T-helper 1 cell treated with Interleukin-12 subunit alpha and Interleukin-12 subunit beta and Interleukin-4 antibody, amounts not matched to agents 30 μg/mL and 1 μg/mL, for 36 hours (primary cell): Measurements from ENCODE around the gene NADSYN1.
"Not testable (repeated sequence)": the region's sequence is repeated elsewhere in the genome, so short reads cannot be mapped to it uniquely, and the experiment has no call there.

Experiments
- H3K27ac Mint-ChIP-seq: one replicate; pipeline ENCODE4 v1.8.0; 2021; ENCODE audit warnings: mild to moderate bottlenecking, mixed read lengths
- H3K27me3 Mint-ChIP-seq: one replicate; pipeline ENCODE4 v1.8.0; 2021; ENCODE audit warnings: low read depth, mixed read lengths
- H3K36me3 Mint-ChIP-seq: one replicate; pipeline ENCODE4 v1.8.0; 2021; ENCODE audit warnings: low read depth, mixed read lengths
- H3K4me1 Mint-ChIP-seq: one replicate; pipeline ENCODE4 v1.8.0; 2021; ENCODE audit warnings: low read depth, mixed read lengths
- H3K4me3 Mint-ChIP-seq: one replicate; pipeline ENCODE4 v1.8.0; 2021; ENCODE audit warnings: mild to moderate bottlenecking, moderate library complexity, mixed read lengths
- H3K9me3 Mint-ChIP-seq: one replicate; pipeline ENCODE4 v1.8.0; 2021; ENCODE audit warnings: mixed read lengths

NADSYN1 gene

GRCh38 chr11:71518506-71519471, 65.8 kb downstream of the NADSYN1 start:
- H3K4me1 Mint-ChIP-seq, result no peaks in the 10 kb centered on the region
- peaks cover 13% of the 10 kb centered on the region for H3K9me3 Mint-ChIP-seq
- no peaks in the 10 kb centered on the region for H3K36me3 Mint-ChIP-seq
- H3K27ac Mint-ChIP-seq, result no peak overlapping the region
- no peak overlapping the region for H3K4me3 Mint-ChIP-seq
- no peaks in the 10 kb centered on the region for H3K27me3 Mint-ChIP-seq

GRCh38 chr11:71519546-71519945, 66.5 kb downstream of the NADSYN1 start:
- no peaks in the 10 kb centered on the region for H3K27me3 Mint-ChIP-seq
- H3K27ac Mint-ChIP-seq, result no peak overlapping the region
- H3K36me3 Mint-ChIP-seq, result no peaks in the 10 kb centered on the region
- no peak overlapping the region for H3K4me3 Mint-ChIP-seq
- peaks cover 10% of the 10 kb centered on the region for H3K9me3 Mint-ChIP-seq
- no peaks in the 10 kb centered on the region for H3K4me1 Mint-ChIP-seq

GRCh38 chr11:71525188-71525937, 72.4 kb downstream of the NADSYN1 start:
- Mint-ChIP-seq H3K27ac (no peak overlapping the region), H3K27me3 (no peaks in the 10 kb centered on the region), H3K9me3 (peaks cover 10% of the 10 kb centered on the region), H3K4me1 (no peaks in the 10 kb centered on the region), H3K4me3 (no peak overlapping the region), H3K36me3 (no peaks in the 10 kb centered on the region)

- Mint-ChIP-seq H3K36me3 (no peaks in the 10 kb centered on the region), H3K27me3 (no peaks in the 10 kb centered on the region), H3K27ac (no peak overlapping the region), H3K4me1 (no peaks in the 10 kb centered on the region), H3K9me3 (peaks cover 8% of the 10 kb centered on the region), H3K4me3 (no peak overlapping the region)
These were observed 73.0 kb downstream of the NADSYN1 start for GRCh38 chr11:71525938-71526495.

- not testable (repeated sequence) for H3K9me3 Mint-ChIP-seq, H3K4me1 Mint-ChIP-seq, H3K36me3 Mint-ChIP-seq, H3K27ac Mint-ChIP-seq, H3K4me3 Mint-ChIP-seq, H3K27me3 Mint-ChIP-seq
These were observed 74.0 kb downstream of the NADSYN1 start, which contains the start of gene KRTAP5-7 for GRCh38 chr11:71526796-71527575. KRTAP5-7 (plus strand) TSS chr11:71527267; CDS start chr11:71527301, 34 bp downstream.

GRCh38 chr11:71527576-71528210, 74.7 kb downstream of the NADSYN1 start:
- no peak overlapping the region for H3K27ac Mint-ChIP-seq
- no peaks in the 10 kb centered on the region for H3K27me3 Mint-ChIP-seq
- no peaks in the 10 kb centered on the region for H3K9me3 Mint-ChIP-seq
- H3K36me3 Mint-ChIP-seq, result no peaks in the 10 kb centered on the region
- no peak overlapping the region for H3K4me3 Mint-ChIP-seq
- H3K4me1 Mint-ChIP-seq, result no peaks in the 10 kb centered on the region

GRCh38 chr11:71530602-71531001, 77.6 kb downstream of the NADSYN1 start:
- no peaks in the 10 kb centered on the region for H3K36me3 Mint-ChIP-seq
- H3K9me3 Mint-ChIP-seq, result no peaks in the 10 kb centered on the region
- no peak overlapping the region for H3K27ac Mint-ChIP-seq
- H3K4me1 Mint-ChIP-seq, result no peaks in the 10 kb centered on the region
- no peaks in the 10 kb centered on the region for H3K27me3 Mint-ChIP-seq
- no peak overlapping the region for H3K4me3 Mint-ChIP-seq

- H3K4me1 Mint-ChIP-seq, result no peaks in the 10 kb centered on the region
- no peaks in the 10 kb centered on the region for H3K9me3 Mint-ChIP-seq
- no peak overlapping the region for H3K4me3 Mint-ChIP-seq
- H3K27ac Mint-ChIP-seq, result no peak overlapping the region
- H3K27me3 Mint-ChIP-seq, result no peaks in the 10 kb centered on the region
- H3K36me3 Mint-ChIP-seq, result no peaks in the 10 kb centered on the region
These were observed 79.1 kb downstream of the NADSYN1 start for GRCh38 chr11:71532036-71532610.

GRCh38 chr11:71534711-71535608, 82.0 kb downstream of the NADSYN1 start:
- not testable (repeated sequence) for H3K4me3 Mint-ChIP-seq, H3K4me1 Mint-ChIP-seq, H3K27me3 Mint-ChIP-seq, H3K27ac Mint-ChIP-seq, H3K36me3 Mint-ChIP-seq, H3K9me3 Mint-ChIP-seq

GRCh38 chr11:71535825-71536224, 82.8 kb downstream of the NADSYN1 start:
- Mint-ChIP-seq H3K27me3 (no peaks in the 10 kb centered on the region), H3K36me3 (no peaks in the 10 kb centered on the region), H3K27ac (no peak overlapping the region), H3K4me1 (no peaks in the 10 kb centered on the region), H3K9me3 (peaks cover 4% of the 10 kb centered on the region), H3K4me3 (no peak overlapping the region)

GRCh38 chr11:71537537-71537936, 84.5 kb downstream of the NADSYN1 start:
- H3K4me3 Mint-ChIP-seq, result no peak overlapping the region
- peaks cover 11% of the 10 kb centered on the region for H3K9me3 Mint-ChIP-seq
- H3K4me1 Mint-ChIP-seq, result no peaks in the 10 kb centered on the region
- no peaks in the 10 kb centered on the region for H3K36me3 Mint-ChIP-seq
- no peaks in the 10 kb centered on the region for H3K27me3 Mint-ChIP-seq
- no peak overlapping the region for H3K27ac Mint-ChIP-seq

- H3K4me3 Mint-ChIP-seq, H3K4me1 Mint-ChIP-seq, H3K27ac Mint-ChIP-seq, H3K36me3 Mint-ChIP-seq, H3K27me3 Mint-ChIP-seq: not testable (repeated sequence)
- peaks cover 11% of the 10 kb centered on the region for H3K9me3 Mint-ChIP-seq
These were observed 85.1 kb downstream of the NADSYN1 start, which contains the start of gene KRTAP5-8 for GRCh38 chr11:71537977-71538665. KRTAP5-8 (plus strand) TSS chr11:71538025; CDS start chr11:71538056, 31 bp downstream.
